ENCODE results near the gene DAP3.

DNA sequence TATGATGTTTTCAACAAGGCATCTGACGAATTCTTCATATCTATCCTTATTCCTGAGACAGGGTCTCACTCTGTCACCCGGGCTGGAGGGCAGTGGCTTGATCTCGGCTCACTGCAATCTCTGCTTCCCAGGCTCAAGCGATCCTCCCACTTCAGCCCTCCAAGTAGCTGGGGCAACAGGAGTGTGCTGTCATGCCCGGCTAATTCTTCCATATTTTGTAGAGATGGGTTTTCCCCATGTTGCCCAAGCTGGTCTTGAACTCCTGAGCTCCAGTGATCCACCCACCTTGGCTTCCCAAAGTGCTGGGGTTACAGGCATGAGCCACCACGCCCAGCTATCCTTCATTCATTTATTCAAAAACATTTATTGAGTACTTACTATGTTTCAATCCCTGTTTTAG is 8.4 kb upstream of the DAP3 start:
- TF ChIP-seq EZH2phosphoT487 (IDR thresholded peaks at IDR 0.05; ENCODE audit: low read length) (no peak), EZH2 (optimal IDR thresholded peaks at IDR 0.05; ENCODE audit: low read depth, low read length) (no peak)
- TF ChIP-seq, protein P1, sequence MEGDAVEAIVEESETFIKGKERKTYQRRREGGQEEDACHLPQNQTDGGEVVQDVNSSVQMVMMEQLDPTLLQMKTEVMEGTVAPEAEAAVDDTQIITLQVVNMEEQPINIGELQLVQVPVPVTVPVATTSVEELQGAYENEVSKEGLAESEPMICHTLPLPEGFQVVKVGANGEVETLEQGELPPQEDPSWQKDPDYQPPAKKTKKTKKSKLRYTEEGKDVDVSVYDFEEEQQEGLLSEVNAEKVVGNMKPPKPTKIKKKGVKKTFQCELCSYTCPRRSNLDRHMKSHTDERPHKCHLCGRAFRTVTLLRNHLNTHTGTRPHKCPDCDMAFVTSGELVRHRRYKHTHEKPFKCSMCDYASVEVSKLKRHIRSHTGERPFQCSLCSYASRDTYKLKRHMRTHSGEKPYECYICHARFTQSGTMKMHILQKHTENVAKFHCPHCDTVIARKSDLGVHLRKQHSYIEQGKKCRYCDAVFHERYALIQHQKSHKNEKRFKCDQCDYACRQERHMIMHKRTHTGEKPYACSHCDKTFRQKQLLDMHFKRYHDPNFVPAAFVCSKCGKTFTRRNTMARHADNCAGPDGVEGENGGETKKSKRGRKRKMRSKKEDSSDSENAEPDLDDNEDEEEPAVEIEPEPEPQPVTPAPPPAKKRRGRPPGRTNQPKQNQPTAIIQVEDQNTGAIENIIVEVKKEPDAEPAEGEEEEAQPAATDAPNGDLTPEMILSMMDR (IDR thresholded peaks at IDR 0.05; ENCODE audit: low read length), result no peak

All from MM.1S (cell line).